RWPE2 (cell line): ENCODE results near the gene GPC5.

Source experiments
- ATAC-seq: fragments of 200-7000 bp; cut with Tn5 transposase; 3 replicates; pipeline ENCODE4 v1.9.1; 2021; ENCODE audit warnings: low read depth
- DNase-seq: peaks from one replicate; pipeline ENCODE4 v3.0.0-alpha.2; 2020; ENCODE audit warnings: low spot score
- H3K27ac ChIP-seq: fragments of 450-650 bp; 2 replicates; pipeline ENCODE4 v1.5.1; 2017; ENCODE audit warnings: mild to moderate bottlenecking; ENCODE audit not compliant: poor library complexity, severe bottlenecking
- H3K27me3 ChIP-seq: fragments of 250-450 bp; sonication (Bioruptor Pico); 2 replicates; pipeline ENCODE4 v1.5.1; 2021; ENCODE audit warnings: mild to moderate bottlenecking, moderate library complexity; ENCODE audit not compliant: insufficient read depth, poor library complexity, severe bottlenecking
- H3K36me3 ChIP-seq: fragments of 250-450 bp; sonication (Bioruptor Pico); 2 replicates; pipeline ENCODE4 v1.5.1; 2020; ENCODE audit warnings: low read depth, mild to moderate bottlenecking, moderate library complexity
- H3K4me1 ChIP-seq: fragments of 250-450 bp; sonication (Bioruptor Pico); 2 replicates; pipeline ENCODE4 v1.5.1; 2021; ENCODE audit warnings: mild to moderate bottlenecking, moderate library complexity; ENCODE audit not compliant: insufficient read depth, poor library complexity, severe bottlenecking
- H3K4me3 ChIP-seq: fragments of 250-450 bp; sonication (Bioruptor Pico); 2 replicates; pipeline ENCODE4 v1.5.1; 2021; ENCODE audit warnings: mild to moderate bottlenecking, moderate library complexity; ENCODE audit not compliant: severe bottlenecking
- H3K9me3 ChIP-seq: fragments of 250-450 bp; sonication (Bioruptor Pico); 2 replicates; pipeline ENCODE4 v1.5.1; 2021; ENCODE audit warnings: mild to moderate bottlenecking, moderate library complexity; ENCODE audit not compliant: severe bottlenecking
- CTCF ChIP-seq: fragments of 450-650 bp; IDR thresholded peaks from one replicate; pipeline ENCODE4 v1.5.1; 2017; ENCODE audit warnings: mild to moderate bottlenecking, moderate library complexity; ENCODE audit not compliant: poor library complexity, severe bottlenecking

Gene GPC5

DNA sequence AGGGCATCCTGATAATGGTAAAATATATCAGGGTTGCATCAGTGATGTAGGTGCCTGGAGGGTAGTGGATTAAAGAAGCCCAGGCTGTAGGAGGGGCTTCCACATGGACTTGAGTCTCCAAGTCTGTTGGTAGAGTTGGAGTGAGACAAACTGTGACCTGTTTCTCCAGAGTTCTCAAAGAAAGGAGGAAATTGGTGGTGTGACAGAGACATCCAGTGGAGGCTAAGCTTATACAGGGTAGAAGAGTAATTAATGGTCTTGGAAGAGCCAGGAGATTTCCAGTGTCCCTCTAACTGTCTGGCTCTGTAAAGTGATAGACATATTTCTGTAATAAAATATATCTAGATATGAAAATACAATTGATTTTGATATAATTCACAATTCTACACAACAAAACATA lies 61.1 kb downstream of the GPC5 start:
- no peaks in the 10 kb centered on the region for H3K36me3 ChIP-seq
- DNase-seq = no peak
- H3K4me3 ChIP-seq = no peak overlapping the region
- peak; percentile 41; the same call in 1 of the 3 replicates for ATAC-seq
- peaks cover 5% of the 10 kb centered on the region for H3K27me3 ChIP-seq
- peaks cover 2% of the 10 kb centered on the region for H3K9me3 ChIP-seq
- no peak overlapping the region for H3K27ac ChIP-seq
- TF ChIP-seq CTCF = no peak
- no peaks in the 10 kb centered on the region for H3K4me1 ChIP-seq

- ATAC-seq (no peak), DNase-seq (no peak)
- H3K27ac ChIP-seq = no peak overlapping the region
- H3K27me3 ChIP-seq = no peaks in the 10 kb centered on the region
- no peak for TF ChIP-seq CTCF
- H3K4me1 ChIP-seq = peaks cover 10% of the 10 kb centered on the region
- H3K9me3 ChIP-seq = no peaks in the 10 kb centered on the region
- no peak overlapping the region for H3K4me3 ChIP-seq
- no peaks in the 10 kb centered on the region for H3K36me3 ChIP-seq
Measured at GRCh38 chr13:91464336-91464735, 65.9 kb downstream of the GPC5 start.

DNA sequence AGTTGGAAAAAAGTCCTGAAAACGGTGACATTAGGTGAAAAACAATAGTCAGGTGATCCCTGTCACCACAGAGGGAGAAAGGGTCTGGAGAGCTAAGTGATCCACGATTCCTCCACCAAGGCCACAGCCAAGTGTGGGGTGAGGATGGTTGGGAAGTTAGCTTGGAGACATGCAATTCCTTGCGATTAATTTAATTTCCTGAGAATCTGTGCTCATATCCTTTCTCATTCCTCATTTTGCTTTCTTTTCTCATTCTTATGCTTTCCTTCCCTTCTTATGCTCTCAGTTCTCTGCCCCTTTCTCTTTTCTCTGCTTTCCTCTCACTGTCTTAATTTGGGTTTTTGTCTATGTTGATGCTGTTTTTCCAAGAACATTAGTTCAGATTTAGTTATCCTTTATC lies 68.8 kb downstream of the GPC5 start:
- TF ChIP-seq CTCF = no peak
- H3K27me3 ChIP-seq = no peaks in the 10 kb centered on the region
- ATAC-seq = no peak
- no peak for DNase-seq
- no peak overlapping the region for H3K27ac ChIP-seq
- no peak overlapping the region for H3K4me3 ChIP-seq
- H3K4me1 ChIP-seq = peaks cover 10% of the 10 kb centered on the region
- H3K9me3 ChIP-seq = no peaks in the 10 kb centered on the region
- no peaks in the 10 kb centered on the region for H3K36me3 ChIP-seq

GRCh38 chr13:91468301-91468700 lies 69.9 kb downstream of the GPC5 start:
- Histone ChIP-seq H3K36me3 (no peaks in the 10 kb centered on the region), H3K27ac (peak overlapping the region; percentile 43), H3K4me3 (no peak overlapping the region), H3K27me3 (no peaks in the 10 kb centered on the region), H3K4me1 (peaks cover 10% of the 10 kb centered on the region), H3K9me3 (no peaks in the 10 kb centered on the region)
- DNase-seq (peak; percentile 34), ATAC-seq (peak; percentile 95)
- TF ChIP-seq CTCF = no peak

DNA sequence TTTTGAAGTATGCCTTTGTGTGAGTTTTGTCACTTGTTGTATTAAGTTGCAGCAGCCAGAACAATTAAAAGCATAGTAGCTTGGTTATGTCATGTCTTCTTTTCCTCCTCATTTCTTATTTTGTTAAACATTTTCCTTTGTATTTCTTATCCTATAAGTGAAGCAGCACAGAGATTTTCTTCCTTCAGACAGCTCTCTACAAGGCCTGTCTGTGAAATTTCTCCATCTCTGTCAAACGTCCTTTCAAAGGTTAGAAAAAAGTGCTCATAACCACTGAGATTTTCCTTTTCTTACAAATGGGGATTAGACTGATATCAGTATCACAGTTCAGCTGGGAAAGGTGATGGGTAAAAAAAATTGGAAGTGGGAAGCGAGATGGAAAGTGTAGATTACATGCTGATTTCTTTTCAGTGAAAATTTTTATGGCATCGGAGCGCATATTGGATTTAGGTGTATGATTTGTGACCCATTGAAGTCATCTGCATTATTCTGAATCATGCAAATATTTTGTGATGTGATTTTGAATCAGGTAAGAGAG lies 71.7 kb downstream of the GPC5 start:
- Histone ChIP-seq H3K4me3 (no peak overlapping the region), H3K36me3 (no peaks in the 10 kb centered on the region), H3K4me1 (peaks cover 10% of the 10 kb centered on the region), H3K27me3 (no peaks in the 10 kb centered on the region), H3K27ac (no peak overlapping the region), H3K9me3 (no peaks in the 10 kb centered on the region)
- no peak for DNase-seq
- ATAC-seq = no peak
- TF ChIP-seq CTCF = no peak
